Thymus (tissue), 11 donors: ENCODE measurements around the gene EDIL3. TPM values are rescaled to one million over a fixed set of nuclear protein-coding genes. Genes with fewer than 3 reads are reported as not detected.

Experiments used
- DNase-seq, 9 donors: peaks; one replicate each; pipeline ENCODE4 v3.0.0-alpha.2; 2013; ENCODE audit warnings: low spot score in 9 of 9, low read depth in 6 of 9, missing footprints in 1 of 9
- H3K27ac ChIP-seq, 2 donors: one replicate each; pipeline ENCODE4 v1.5.1; 2013; ENCODE audit warnings: control low read depth in 1 of 2, low read depth in 1 of 2, low read length in 1 of 2, mild to moderate bottlenecking in 1 of 2, moderate library complexity in 1 of 2
- H3K27me3 ChIP-seq, 2 donors: one replicate each; pipeline ENCODE4 v1.5.1; 2013; ENCODE audit warnings: low read length in 1 of 2; ENCODE audit not compliant: control insufficient read depth in 2 of 2, insufficient read depth in 1 of 2
- H3K36me3 ChIP-seq, 2 donors: one replicate each; pipeline ENCODE4 v1.5.1; 2013; ENCODE audit warnings: low read length in 1 of 2, mild to moderate bottlenecking in 1 of 2, moderate library complexity in 1 of 2; ENCODE audit not compliant: control insufficient read depth in 2 of 2, insufficient read depth in 2 of 2
- H3K4me1 ChIP-seq, 2 donors: one replicate each; pipeline ENCODE4 v1.5.1; 2013; ENCODE audit warnings: low read length in 2 of 2; ENCODE audit not compliant: control insufficient read depth in 2 of 2, insufficient read depth in 2 of 2
- H3K4me3 ChIP-seq, 2 donors: one replicate each; pipeline ENCODE4 v1.5.1; 2013; ENCODE audit warnings: low read length in 2 of 2, control low read depth in 1 of 2, mild to moderate bottlenecking in 1 of 2
- H3K9me3 ChIP-seq, 2 donors: one replicate each; pipeline ENCODE4 v1.5.1; 2013; ENCODE audit warnings: low read length in 1 of 2, mild to moderate bottlenecking in 1 of 2; ENCODE audit not compliant: control insufficient read depth in 2 of 2, insufficient read depth in 1 of 2
- WGBS: extraction: QIAGEN DNeasy Blood & Tissue Kit; methylation state at CpG from one replicate; pipeline ENCODE4 v1.1.7; 2013; 5-methylcytosine and 5-hydroxymethylcytosine counted together
- polyA plus RNA-seq: library from polyadenylated mRNA; stranded (reverse); fragments of 200-250 nt; gene quantifications from one replicate; pipeline ENCODE4 v1.2.3, GENCODE V29; 2013
- total RNA-seq: library from RNA; stranded (reverse); fragments of 120-200 nt; gene quantifications from one replicate; pipeline ENCODE4 v1.2.4, GENCODE V29; 2013
- donor health status: healthy.

EDIL3 gene
- total and polyA plus RNA-seq, 2 donors, result 0.52 to 2.9 TPM

DNA sequence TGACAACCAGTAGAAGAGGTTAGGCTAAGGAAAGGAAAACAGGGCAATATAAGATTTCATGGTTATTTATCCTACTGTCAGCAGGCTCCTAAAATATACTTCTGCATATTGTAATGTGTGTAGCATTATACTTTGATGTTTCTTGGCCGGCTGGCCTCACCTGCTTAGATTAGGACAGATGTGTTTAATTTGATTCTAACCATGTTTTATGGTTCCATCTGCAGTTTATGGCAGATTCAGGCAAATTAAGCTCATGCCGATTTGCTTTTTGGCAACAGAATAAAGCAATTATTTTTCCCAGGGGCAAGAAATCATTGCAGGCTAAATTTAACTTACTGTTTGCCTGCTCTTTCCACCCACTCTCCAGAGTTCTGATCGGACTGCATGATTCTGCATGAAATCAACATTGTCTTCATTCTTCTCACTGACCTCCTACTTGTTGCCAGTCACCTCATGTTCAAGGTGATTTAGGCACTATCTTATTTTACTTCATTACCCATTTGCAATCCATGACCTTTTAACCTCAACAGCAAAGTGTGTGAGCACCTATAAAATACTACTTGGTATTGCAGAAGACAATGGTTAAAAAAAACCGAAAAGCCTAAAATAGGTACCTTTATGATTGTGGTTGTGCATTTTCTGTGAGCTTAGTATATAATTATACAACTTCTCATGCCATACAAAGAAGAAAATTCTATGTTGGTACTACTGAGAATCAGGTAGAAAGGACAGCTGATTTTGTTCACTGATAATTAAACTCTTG, 125.2 kb downstream of the EDIL3 start:
- no peaks in the 10 kb centered on the region for H3K9me3 ChIP-seq
- H3K4me1 ChIP-seq, result no peaks in the 10 kb centered on the region
- H3K27ac ChIP-seq, result no peak overlapping the region
- H3K36me3 ChIP-seq, result no peaks in the 10 kb centered on the region
- H3K27me3 ChIP-seq, result no peaks in the 10 kb centered on the region
- whole genome bisulfite sequencing, result 96% methylated on average over 4 of the region's 4 CpGs
- DNase-seq, result no peak
- H3K4me3 ChIP-seq, result no peak overlapping the region

- DNase-seq, result no peak
- no peaks in the 10 kb centered on the region for H3K4me1 ChIP-seq
- WGBS, result 77% methylated on average over 2 of the region's 2 CpGs
- no peaks in the 10 kb centered on the region for H3K27me3 ChIP-seq
- H3K4me3 ChIP-seq, result no peak overlapping the region
- no peaks in the 10 kb centered on the region for H3K9me3 ChIP-seq
- H3K36me3 ChIP-seq, result no peaks in the 10 kb centered on the region
- no peak overlapping the region for H3K27ac ChIP-seq
Measured at GRCh38 chr5:84257061-84257460, 127.6 kb downstream of the EDIL3 start.

DNA sequence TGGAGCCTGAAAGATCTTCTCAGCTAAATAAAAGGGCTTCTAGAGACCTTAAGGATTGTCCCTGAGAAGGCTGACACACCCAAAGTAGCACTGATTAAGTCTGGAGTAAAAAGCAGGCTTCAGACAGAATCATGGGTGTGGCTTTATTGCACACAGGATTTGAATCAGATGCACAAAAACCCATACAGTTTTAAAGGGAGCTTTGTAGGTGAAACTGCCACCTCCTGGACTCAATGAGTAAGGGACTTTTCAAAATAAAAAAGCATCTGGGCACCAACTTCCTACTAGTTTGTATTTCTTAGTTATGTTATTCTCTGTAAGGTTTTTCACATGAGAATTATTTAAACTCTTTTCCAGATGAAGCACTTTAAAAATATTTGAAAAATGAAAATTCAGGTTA, 129.4 kb downstream of the EDIL3 start:
- DNase-seq, result peak in 1 of 9 donors; percentile 13
- H3K9me3 ChIP-seq, result no peaks in the 10 kb centered on the region
- no peaks in the 10 kb centered on the region for H3K36me3 ChIP-seq
- no peaks in the 10 kb centered on the region for H3K27me3 ChIP-seq
- no peaks in the 10 kb centered on the region for H3K4me1 ChIP-seq
- H3K4me3 ChIP-seq, result no peak overlapping the region
- no peak overlapping the region for H3K27ac ChIP-seq

DNA sequence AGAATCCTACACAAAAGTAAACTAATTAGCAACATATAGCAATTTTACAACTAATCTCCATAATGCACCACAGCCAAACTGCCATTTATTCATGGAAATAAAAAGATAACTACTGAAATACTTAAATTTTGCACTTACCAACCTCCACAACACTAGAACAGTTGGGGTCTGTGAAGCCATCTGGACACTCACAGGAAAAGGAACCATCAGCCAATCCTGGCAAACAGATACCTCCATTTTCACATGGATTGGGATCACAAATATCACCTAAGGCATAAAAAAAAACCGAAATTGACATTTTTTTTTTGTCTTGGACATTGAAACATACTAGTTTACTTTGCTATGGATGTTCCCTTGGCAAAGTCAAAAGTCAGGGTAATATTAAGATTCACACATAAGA, 130.7 kb downstream of the EDIL3 start:
- DNase-seq, result no peak
- Histone ChIP-seq H3K4me1 (no peaks in the 10 kb centered on the region), H3K9me3 (no peaks in the 10 kb centered on the region), H3K27me3 (no peaks in the 10 kb centered on the region), H3K4me3 (no peak overlapping the region), H3K36me3 (no peaks in the 10 kb centered on the region), H3K27ac (no peak overlapping the region)
- 83% methylated on average over 1 of the region's 1 CpG for WGBS

- no peaks in the 10 kb centered on the region for H3K36me3 ChIP-seq
- no peak for DNase-seq
- H3K27ac ChIP-seq, result no peak overlapping the region
- no peaks in the 10 kb centered on the region for H3K4me1 ChIP-seq
- 99% methylated on average over 1 of the region's 1 CpG for WGBS
- H3K27me3 ChIP-seq, result no peaks in the 10 kb centered on the region
- no peaks in the 10 kb centered on the region for H3K9me3 ChIP-seq
- no peak overlapping the region for H3K4me3 ChIP-seq
Measured at GRCh38 chr5:84251503-84251902, 133.2 kb downstream of the EDIL3 start.

DNA sequence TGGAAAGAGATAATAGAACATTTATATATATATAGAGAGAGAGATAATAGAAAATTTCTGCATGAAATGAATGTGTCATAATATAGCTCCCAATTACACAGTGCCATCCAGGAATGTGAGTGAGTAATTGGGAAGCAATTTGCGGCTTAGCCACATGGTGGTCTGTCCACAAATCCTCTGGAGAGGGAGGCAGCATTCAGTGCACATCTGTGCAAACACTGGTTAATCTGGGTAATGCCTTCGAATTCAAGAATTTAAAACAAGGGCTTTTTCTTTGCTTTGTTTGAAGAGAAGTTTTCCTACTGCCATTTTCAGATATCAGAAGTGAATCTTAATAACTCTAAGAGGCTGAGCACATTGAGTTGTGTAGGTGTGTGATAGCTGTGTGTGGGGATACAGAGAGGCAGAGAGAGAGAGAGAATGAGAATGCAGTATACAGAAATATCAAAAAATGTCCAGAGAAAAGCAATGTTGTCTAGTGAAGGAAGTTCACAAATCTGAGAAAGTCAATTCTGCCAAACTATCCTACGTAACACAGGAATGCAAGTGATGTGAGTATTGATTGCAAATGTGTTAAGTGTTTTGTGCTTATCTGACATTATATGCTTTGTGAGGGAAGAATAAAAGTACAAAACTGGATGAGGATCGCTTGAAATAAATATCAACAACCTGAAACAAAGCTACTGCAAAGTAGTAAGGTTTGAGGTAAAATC, 134.6 kb downstream of the EDIL3 start:
- H3K4me3 ChIP-seq, result no peak overlapping the region

GRCh38 chr5:84248013-84248412, 136.7 kb downstream of the EDIL3 start:
- Histone ChIP-seq H3K4me1 (no peaks in the 10 kb centered on the region), H3K9me3 (no peaks in the 10 kb centered on the region), H3K27ac (no peak overlapping the region), H3K4me3 (no peak overlapping the region), H3K36me3 (no peaks in the 10 kb centered on the region), H3K27me3 (no peaks in the 10 kb centered on the region)
- WGBS, result 91% methylated on average over 4 of the region's 4 CpGs
- DNase-seq, result no peak

More for the DNA sequence above, 134.6 kb downstream of the EDIL3 start:
- DNase-seq, result no peak
- H3K9me3 ChIP-seq, result no peaks in the 10 kb centered on the region
- H3K27ac ChIP-seq, result no peak overlapping the region
- no peaks in the 10 kb centered on the region for H3K27me3 ChIP-seq
- H3K36me3 ChIP-seq, result no peaks in the 10 kb centered on the region
- no peaks in the 10 kb centered on the region for H3K4me1 ChIP-seq
- 92% methylated on average over 4 of the region's 4 CpGs for WGBS

- Histone ChIP-seq H3K27ac (no peak overlapping the region), H3K36me3 (no peaks in the 10 kb centered on the region), H3K27me3 (no peaks in the 10 kb centered on the region), H3K9me3 (no peaks in the 10 kb centered on the region), H3K4me3 (no peak overlapping the region), H3K4me1 (no peaks in the 10 kb centered on the region)
- DNase-seq, result no peak
- 95% methylated on average over 3 of the region's 3 CpGs for WGBS
Measured at GRCh38 chr5:84242286-84242685, 142.4 kb downstream of the EDIL3 start.

- no peaks in the 10 kb centered on the region for H3K36me3 ChIP-seq
- H3K9me3 ChIP-seq, result no peaks in the 10 kb centered on the region
- no peak for DNase-seq
- H3K27ac ChIP-seq, result no peak overlapping the region
- 93% methylated on average over 2 of the region's 2 CpGs for WGBS
- no peak overlapping the region for H3K4me3 ChIP-seq
- H3K27me3 ChIP-seq, result no peaks in the 10 kb centered on the region
- no peaks in the 10 kb centered on the region for H3K4me1 ChIP-seq
Measured at GRCh38 chr5:84239494-84239893, 145.2 kb downstream of the EDIL3 start.
